Measurements from ENCODE around the gene CDIPT. TPM values are rescaled to one million over a fixed set of nuclear protein-coding genes. Genes with fewer than 3 reads are reported as not detected.

The CDIPT gene
- total RNA-seq, 1 experiment from 2014 or later, result 58.3 TPM

DNA sequence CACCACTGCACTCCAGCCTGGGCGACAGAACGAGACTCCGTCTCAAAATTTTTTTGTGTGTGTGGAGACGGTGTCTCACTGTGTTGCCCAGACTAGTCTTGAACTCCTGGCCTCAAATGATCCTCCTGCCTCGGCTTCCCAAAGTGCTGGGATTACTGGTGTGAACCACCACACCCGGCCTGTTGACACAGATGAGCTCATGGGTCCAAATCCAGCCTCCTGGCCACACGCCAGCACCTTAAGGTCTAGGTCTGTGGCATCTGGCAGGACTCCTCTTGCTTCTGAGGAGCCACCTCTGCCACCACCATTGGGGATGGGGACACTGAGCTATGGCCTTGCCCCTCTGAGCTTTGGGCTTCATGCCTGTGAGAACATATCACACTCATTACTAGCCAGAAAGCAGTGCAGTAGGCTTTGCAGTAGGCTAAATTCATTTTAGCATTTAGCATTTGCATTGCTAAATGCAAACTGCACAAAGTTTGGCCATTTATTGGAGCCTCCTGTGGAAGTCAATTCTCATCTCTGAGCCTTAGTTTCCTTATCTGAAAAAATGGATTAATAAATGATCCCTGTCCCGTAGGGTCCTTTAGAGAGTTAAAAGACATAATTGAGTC is 5.5 kb upstream of the CDIPT start:
- peaks cover 0 to 16% of the 10 kb centered on the region in 2 experiments; a peak in 3 of 4 replicates for H3K4me1 ChIP-seq (ENCODE audit: control insufficient read depth in 1 of 2, insufficient read depth in 2 of 2, low read length in 2 of 2)
- no peak overlapping the region for H3K4me3 ChIP-seq (replicated peaks in 1 of 2; ENCODE audit: low read depth in 1 of 2, low read length in 2 of 2)
- BruUV-seq (replicated peaks), result no TSS peak
- H3K9me3 ChIP-seq (ENCODE audit: control insufficient read depth in 1 of 2, insufficient read depth in 1 of 2, low read depth in 1 of 2, low read length in 2 of 2), result no peaks in the 10 kb centered on the region
- H3K79me2 ChIP-seq (ENCODE audit: insufficient read depth, low read length), result no peaks in the 10 kb centered on the region
- ChIA-PET RAD21 (ENCODE audit: low non-redundant PET in 1 of 2, low total read pairs in 2 of 2, uncharacterized antibody in 2 of 2, unreplicated experiment in 2 of 2) (no interaction called here), CTCF (interaction anchor here (2.7 kb wide), 1 partner anchor 20 kb away, joined by 8 read pairs; no protein-coding TSS in a partner anchor), POLR2A (no interaction called here)
- TF ChIP-seq SP1 (IDR thresholded peaks at IDR 0.05; ENCODE audit: low read depth) (no peak), SIN3A (IDR thresholded peaks at IDR 0.05; ENCODE audit: low read depth) (no peak), RAD21 (IDR thresholded peaks at IDR 0.05; ENCODE audit: low read depth) (no peak), CBX3 (IDR thresholded peaks at IDR 0.05; ENCODE audit: low read depth) (no peak), ZNF274 (IDR thresholded peaks at IDR 0.05; ENCODE audit: low read depth, low read length) (no peak), CEBPB (IDR thresholded peaks at IDR 0.05; ENCODE audit: low read depth) (no peak), ZFX (IDR thresholded peaks at IDR 0.05) (no peak), JUND (IDR thresholded peaks at IDR 0.05) (no peak), EGR1 (IDR thresholded peaks at IDR 0.05; ENCODE audit: low read depth) (no peak), POLR2AphosphoS5 (IDR thresholded peaks at IDR 0.05; ENCODE audit: low read depth, low read length) (no peak), SRF (IDR thresholded peaks at IDR 0.05; ENCODE audit: low read depth) (no peak), EZH2 (IDR thresholded peaks at IDR 0.05) (no peak), TCF7L2 (IDR thresholded peaks at IDR 0.05; ENCODE audit: borderline replicate concordance, extremely low read depth, insufficient read depth, insufficient read length) (no peak), FOSL1 (IDR thresholded peaks at IDR 0.05; ENCODE audit: low read depth) (no peak), POLR2A (IDR thresholded peaks at IDR 0.05; ENCODE audit: borderline replicate concordance, extremely low read depth, insufficient read depth, insufficient read length) (no peak), YY1 (IDR thresholded peaks at IDR 0.05; ENCODE audit: extremely low read depth, insufficient replicate concordance, low read depth, low read length) (no peak)
- TF ChIP-seq, protein P1, sequence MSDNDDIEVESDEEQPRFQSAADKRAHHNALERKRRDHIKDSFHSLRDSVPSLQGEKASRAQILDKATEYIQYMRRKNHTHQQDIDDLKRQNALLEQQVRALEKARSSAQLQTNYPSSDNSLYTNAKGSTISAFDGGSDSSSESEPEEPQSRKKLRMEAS (IDR thresholded peaks at IDR 0.05), result no peak
- TF ChIP-seq, protein P2, sequence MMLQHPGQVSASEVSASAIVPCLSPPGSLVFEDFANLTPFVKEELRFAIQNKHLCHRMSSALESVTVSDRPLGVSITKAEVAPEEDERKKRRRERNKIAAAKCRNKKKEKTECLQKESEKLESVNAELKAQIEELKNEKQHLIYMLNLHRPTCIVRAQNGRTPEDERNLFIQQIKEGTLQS (IDR thresholded peaks at IDR 0.05), result no peak
- TF ChIP-seq, protein P3, sequence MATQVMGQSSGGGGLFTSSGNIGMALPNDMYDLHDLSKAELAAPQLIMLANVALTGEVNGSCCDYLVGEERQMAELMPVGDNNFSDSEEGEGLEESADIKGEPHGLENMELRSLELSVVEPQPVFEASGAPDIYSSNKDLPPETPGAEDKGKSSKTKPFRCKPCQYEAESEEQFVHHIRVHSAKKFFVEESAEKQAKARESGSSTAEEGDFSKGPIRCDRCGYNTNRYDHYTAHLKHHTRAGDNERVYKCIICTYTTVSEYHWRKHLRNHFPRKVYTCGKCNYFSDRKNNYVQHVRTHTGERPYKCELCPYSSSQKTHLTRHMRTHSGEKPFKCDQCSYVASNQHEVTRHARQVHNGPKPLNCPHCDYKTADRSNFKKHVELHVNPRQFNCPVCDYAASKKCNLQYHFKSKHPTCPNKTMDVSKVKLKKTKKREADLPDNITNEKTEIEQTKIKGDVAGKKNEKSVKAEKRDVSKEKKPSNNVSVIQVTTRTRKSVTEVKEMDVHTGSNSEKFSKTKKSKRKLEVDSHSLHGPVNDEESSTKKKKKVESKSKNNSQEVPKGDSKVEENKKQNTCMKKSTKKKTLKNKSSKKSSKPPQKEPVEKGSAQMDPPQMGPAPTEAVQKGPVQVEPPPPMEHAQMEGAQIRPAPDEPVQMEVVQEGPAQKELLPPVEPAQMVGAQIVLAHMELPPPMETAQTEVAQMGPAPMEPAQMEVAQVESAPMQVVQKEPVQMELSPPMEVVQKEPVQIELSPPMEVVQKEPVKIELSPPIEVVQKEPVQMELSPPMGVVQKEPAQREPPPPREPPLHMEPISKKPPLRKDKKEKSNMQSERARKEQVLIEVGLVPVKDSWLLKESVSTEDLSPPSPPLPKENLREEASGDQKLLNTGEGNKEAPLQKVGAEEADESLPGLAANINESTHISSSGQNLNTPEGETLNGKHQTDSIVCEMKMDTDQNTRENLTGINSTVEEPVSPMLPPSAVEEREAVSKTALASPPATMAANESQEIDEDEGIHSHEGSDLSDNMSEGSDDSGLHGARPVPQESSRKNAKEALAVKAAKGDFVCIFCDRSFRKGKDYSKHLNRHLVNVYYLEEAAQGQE (IDR thresholded peaks at IDR 0.05; ENCODE audit: low read depth), result no peak
- no peaks in the 10 kb centered on the region for H4K20me1 ChIP-seq (ENCODE audit: insufficient read depth)
- H3K36me3 ChIP-seq (ENCODE audit: control insufficient read depth in 1 of 2, insufficient read depth in 2 of 2, low read length in 2 of 2), result no peaks in the 10 kb centered on the region
- ATAC-seq (no peak), DNase-seq (ENCODE audit: low read depth, low spot score) (no peak)
- H3K9ac ChIP-seq (ENCODE audit: low read length), result no peak overlapping the region
- H3K4me2 ChIP-seq (ENCODE audit: low read length), result no peak overlapping the region
- H3K27me3 ChIP-seq (ENCODE audit: insufficient read depth, low read length), result no peaks in the 10 kb centered on the region
- H2AFZ ChIP-seq (ENCODE audit: low read depth, low read length, poor library complexity, severe bottlenecking), result no peak overlapping the region
- H3K27ac ChIP-seq (ENCODE audit: low read depth, low read length), result no peak overlapping the region
- no peaks in the 10 kb centered on the region for H3K9me2 ChIP-seq (ENCODE audit: insufficient read depth)
- intact Hi-C loops (cut with micrococcal nuclease), result no loop called here

Data from HCT116 (cell line).